G401.6 (cell line): ENCODE results near the gene CD58.

Source experiments
- FAIRE-seq: peaks from 2 replicates; lab custom pipeline; 2012; peaks lifted over from hg19 to GRCh38; lab: Jason Lieb, UNC

CD58 gene

DNA sequence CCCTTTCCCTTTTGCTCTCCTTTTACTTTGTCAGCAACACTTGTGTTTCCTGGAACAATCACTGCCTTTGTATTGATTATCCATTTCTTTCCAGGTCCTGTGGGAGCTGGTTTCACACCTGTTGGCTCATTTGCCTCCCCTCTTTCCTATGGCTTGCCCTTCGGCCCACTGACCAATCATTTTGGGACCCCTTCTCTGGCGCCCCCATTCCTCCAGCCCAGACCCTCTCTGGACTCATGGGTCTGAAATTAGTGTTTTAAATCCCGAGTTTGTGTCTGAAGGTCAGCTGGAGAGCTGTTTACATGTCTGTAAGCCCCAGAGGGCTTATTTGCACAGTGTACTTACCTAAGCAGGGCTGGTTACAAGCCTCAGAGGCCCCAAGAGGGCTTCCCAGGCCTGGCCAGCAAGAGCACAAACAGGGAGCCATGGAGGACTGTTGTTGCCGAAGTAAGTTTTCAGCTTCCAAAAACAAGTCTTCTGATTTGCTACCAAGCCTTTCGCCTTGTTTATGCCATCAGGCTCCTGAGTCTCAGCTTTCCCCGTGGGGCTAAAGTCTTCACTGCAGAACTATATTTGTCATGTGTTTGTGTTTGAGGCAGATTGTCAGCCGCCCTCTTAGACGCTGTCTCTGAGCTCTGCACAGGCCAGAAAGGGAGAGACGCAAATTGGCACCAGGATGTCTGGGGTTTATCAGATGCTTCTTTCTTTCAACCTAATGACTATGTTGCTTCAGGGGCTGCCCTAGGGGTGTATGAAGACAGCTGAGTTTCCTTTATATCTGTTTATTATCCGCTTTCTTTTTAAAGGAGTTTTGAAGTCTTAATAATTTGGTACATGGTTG lies 104.8 kb downstream of the CD58 start:
- no peak for FAIRE-seq

DNA sequence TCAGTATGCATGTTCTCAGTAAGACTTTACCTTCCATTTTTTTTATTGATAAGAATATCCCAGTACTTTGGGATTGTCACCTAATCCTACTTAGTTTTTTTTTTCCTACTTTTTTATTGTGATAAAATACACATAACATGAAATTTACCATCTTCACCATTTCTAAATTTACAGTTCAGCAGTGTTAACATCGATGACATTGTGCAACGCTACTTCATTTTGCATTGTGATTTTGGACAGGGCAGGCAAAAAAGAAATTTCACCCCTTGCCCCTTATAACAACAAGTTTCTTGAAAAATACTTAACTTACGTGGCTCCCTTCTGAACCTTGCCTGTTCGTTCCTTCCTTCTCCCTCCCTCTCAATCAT lies 105.4 kb downstream of the CD58 start:
- FAIRE-seq, result no peak
